Chondrocyte (in vitro differentiated cells): ENCODE results near the gene AK9. TPM values are rescaled to one million over a fixed set of nuclear protein-coding genes. Genes with fewer than 3 reads are reported as not detected.

ENCODE experiments used
- DNase-seq: peaks from one replicate; pipeline ENCODE4 v3.0.0; 2021; ENCODE audit warnings: mixed read lengths, low spot score
- H3K27ac Mint-ChIP-seq: one replicate; pipeline ENCODE4 v1.8.0; 2021; ENCODE audit warnings: mild to moderate bottlenecking, moderate library complexity, mixed read lengths; ENCODE audit not compliant: unreplicated experiment
- H3K27me3 Mint-ChIP-seq: 2 replicates; pipeline ENCODE4 v1.8.0; 2021; ENCODE audit warnings: low read depth, mixed read lengths
- H3K36me3 Mint-ChIP-seq: 2 replicates; pipeline ENCODE4 v1.8.0; 2021; ENCODE audit warnings: low read depth, mixed read lengths
- H3K4me1 Mint-ChIP-seq: 2 replicates; pipeline ENCODE4 v1.8.0; 2021; ENCODE audit warnings: low read depth, mild to moderate bottlenecking, mixed read lengths
- H3K4me3 Mint-ChIP-seq: one replicate; pipeline ENCODE4 v1.8.0; 2021; ENCODE audit warnings: mild to moderate bottlenecking, moderate library complexity, mixed read lengths; ENCODE audit not compliant: unreplicated experiment
- H3K9me3 Mint-ChIP-seq: 2 replicates; pipeline ENCODE4 v1.8.0; 2021; ENCODE audit warnings: low read depth, mixed read lengths
- CTCF ChIP-seq: fragments of 200-600 bp; sonication (generic); IDR thresholded peaks from 2 replicates; pipeline ENCODE4 v1.5.0; 2021; ENCODE audit warnings: antibody characterized with exemption, mild to moderate bottlenecking, moderate library complexity
- total RNA-seq: library from RNA; stranded (reverse); gene quantifications from 3 replicates; pipeline ENCODE4 v1.2.1, GENCODE V29; 2021

The AK9 gene
- total RNA-seq, 1 donor from 2014 or later = 4.4 TPM

- H3K9me3 Mint-ChIP-seq = no peaks in the 10 kb centered on the region
- H3K36me3 Mint-ChIP-seq = peaks cover 2% of the 10 kb centered on the region
- H3K27me3 Mint-ChIP-seq = no peaks in the 10 kb centered on the region
- no peak overlapping the region for H3K27ac Mint-ChIP-seq
- no peak overlapping the region for H3K4me3 Mint-ChIP-seq
- DNase-seq = no peak
- peaks cover 8% of the 10 kb centered on the region for H3K4me1 Mint-ChIP-seq
- no peak for TF ChIP-seq CTCF
Observed at GRCh38 chr6:109701221-109701620, 10.2 kb upstream of the AK9 start.

- H3K4me1 Mint-ChIP-seq = peaks cover 16% of the 10 kb centered on the region
- H3K9me3 Mint-ChIP-seq = no peaks in the 10 kb centered on the region
- H3K27ac Mint-ChIP-seq = no peak overlapping the region
- no peak for TF ChIP-seq CTCF
- DNase-seq = no peak
- H3K27me3 Mint-ChIP-seq = no peaks in the 10 kb centered on the region
- H3K4me3 Mint-ChIP-seq = no peak overlapping the region
- peaks cover 2% of the 10 kb centered on the region for H3K36me3 Mint-ChIP-seq
Observed at GRCh38 chr6:109696355-109696754, 5.4 kb upstream of the AK9 start.

DNA sequence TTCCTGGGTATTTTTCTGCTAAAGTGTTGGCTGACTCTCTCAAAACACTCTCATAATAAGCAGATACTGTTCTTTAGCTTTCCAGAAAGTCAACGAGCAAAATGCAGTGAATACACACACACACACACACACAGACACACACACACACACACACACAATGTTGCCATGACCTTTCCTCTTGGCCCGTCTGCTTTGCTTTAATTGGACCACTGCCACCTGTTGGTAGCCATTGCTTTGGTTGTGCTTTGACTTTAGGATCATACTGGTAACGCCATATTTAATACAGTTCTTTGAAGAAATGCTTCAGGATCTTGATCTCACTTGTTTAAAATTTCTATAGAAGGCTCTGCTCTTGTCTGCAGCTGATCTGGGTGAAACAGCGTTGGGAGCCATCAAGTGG, 4.5 kb upstream of the AK9 start:
- H3K27me3 Mint-ChIP-seq = no peaks in the 10 kb centered on the region
- no peak overlapping the region for H3K4me3 Mint-ChIP-seq
- DNase-seq = no peak
- H3K4me1 Mint-ChIP-seq = peaks cover 16% of the 10 kb centered on the region
- peaks cover 2% of the 10 kb centered on the region for H3K36me3 Mint-ChIP-seq
- no peaks in the 10 kb centered on the region for H3K9me3 Mint-ChIP-seq
- no peak for TF ChIP-seq CTCF
- no peak overlapping the region for H3K27ac Mint-ChIP-seq

DNA sequence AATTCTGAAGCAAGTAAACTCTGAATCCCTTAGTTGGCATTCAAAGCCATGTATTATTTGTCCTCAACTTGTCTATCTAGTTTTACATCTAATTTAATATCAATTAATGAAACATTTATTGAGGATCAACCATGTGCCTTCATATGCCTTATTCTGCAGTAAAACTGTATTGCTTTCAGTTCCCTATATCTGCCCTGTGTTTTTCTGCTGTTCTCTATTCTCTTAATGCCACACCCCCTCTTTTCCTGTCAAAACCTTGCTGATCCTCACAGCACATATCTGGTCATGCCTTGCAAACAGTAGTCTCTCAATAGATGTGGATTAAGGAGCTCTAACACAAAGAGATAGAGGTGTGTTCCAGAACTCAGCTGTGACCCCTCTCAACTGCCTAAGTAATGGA, 2.1 kb upstream of the AK9 start:
- Mint-ChIP-seq H3K4me1 (peaks cover 22% of the 10 kb centered on the region), H3K27ac (no peak overlapping the region), H3K4me3 (no peak overlapping the region), H3K36me3 (peaks cover 2% of the 10 kb centered on the region), H3K9me3 (no peaks in the 10 kb centered on the region), H3K27me3 (no peaks in the 10 kb centered on the region)
- DNase-seq = no peak
- TF ChIP-seq CTCF = no peak

DNA sequence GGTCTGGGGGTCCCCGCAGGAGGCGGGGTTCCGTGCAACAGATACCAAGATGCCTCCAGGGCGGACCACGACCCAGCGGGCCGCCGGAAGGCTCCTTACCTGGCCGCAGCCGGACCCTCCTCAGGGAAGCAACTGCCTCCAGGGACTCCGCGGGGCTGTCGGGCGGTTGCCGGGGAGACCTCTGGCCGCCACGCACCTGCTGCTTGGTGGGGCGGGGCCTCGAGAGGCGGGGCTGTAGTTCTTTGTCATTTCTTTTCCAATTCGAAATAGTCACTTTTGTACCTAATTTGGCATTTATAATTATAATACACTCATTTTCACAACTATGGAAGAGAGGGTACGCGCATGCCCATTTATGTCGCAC, 647 bp downstream of the AK9 start:
- peaks cover 5% of the 10 kb centered on the region for H3K9me3 Mint-ChIP-seq
- H3K36me3 Mint-ChIP-seq = no peaks in the 10 kb centered on the region
- peak; percentile 83 for DNase-seq
- H3K4me1 Mint-ChIP-seq = peaks cover 25% of the 10 kb centered on the region
- TF ChIP-seq CTCF = no peak
- peak overlapping the region; percentile 94 for H3K27ac Mint-ChIP-seq
- no peaks in the 10 kb centered on the region for H3K27me3 Mint-ChIP-seq
- peak overlapping the region; percentile 96 for H3K4me3 Mint-ChIP-seq
